ENCODE measurements around the gene MAN2B1.
"Not testable (repeated sequence)": the region's sequence is repeated elsewhere in the genome, so short reads cannot be mapped to it uniquely, and the experiment has no call there.

- TF ChIP-seq, protein P1, sequence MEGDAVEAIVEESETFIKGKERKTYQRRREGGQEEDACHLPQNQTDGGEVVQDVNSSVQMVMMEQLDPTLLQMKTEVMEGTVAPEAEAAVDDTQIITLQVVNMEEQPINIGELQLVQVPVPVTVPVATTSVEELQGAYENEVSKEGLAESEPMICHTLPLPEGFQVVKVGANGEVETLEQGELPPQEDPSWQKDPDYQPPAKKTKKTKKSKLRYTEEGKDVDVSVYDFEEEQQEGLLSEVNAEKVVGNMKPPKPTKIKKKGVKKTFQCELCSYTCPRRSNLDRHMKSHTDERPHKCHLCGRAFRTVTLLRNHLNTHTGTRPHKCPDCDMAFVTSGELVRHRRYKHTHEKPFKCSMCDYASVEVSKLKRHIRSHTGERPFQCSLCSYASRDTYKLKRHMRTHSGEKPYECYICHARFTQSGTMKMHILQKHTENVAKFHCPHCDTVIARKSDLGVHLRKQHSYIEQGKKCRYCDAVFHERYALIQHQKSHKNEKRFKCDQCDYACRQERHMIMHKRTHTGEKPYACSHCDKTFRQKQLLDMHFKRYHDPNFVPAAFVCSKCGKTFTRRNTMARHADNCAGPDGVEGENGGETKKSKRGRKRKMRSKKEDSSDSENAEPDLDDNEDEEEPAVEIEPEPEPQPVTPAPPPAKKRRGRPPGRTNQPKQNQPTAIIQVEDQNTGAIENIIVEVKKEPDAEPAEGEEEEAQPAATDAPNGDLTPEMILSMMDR (IDR thresholded peaks at IDR 0.05), result not testable (repeated sequence)
- TF ChIP-seq ZFX (IDR thresholded peaks at IDR 0.05; ENCODE audit: borderline replicate concordance), result not testable (repeated sequence)
Observed at GRCh38 chr19:12697425-12697824, 30.9 kb upstream of the MAN2B1 start.
